Fibroblast of villous mesenchyme (primary cell): ENCODE results near the gene NUCB2. TPM values are rescaled to one million over a fixed set of nuclear protein-coding genes. Genes with fewer than 3 reads are reported as not detected.

Experiments
- DNase-seq: peaks from one replicate; pipeline ENCODE4 v3.0.0-alpha.2; 2010; ENCODE audit warnings: low read depth
- H3K4me3 ChIP-seq: 2 replicates; pipeline ENCODE4 v1.5.1; 2011; ENCODE audit warnings: low read depth, mild to moderate bottlenecking, low read length
- total RNA-seq: library from RNA; depleted of rRNA; stranded (reverse); fragments of >200 nt; gene quantifications from 2 replicates; pipeline ENCODE4 v1.2.3, GENCODE V29; 2012
- TF ChIP-seq, protein P1 (sequence below): IDR thresholded peaks from 2 replicates; pipeline ENCODE4 v1.5.1; 2012; ENCODE audit warnings: low read depth, mild to moderate bottlenecking, low read length; ENCODE audit not compliant: insufficient read depth

NUCB2 gene
- total RNA-seq, 1 donor, result 79.9 TPM

- no peak overlapping the region for H3K4me3 ChIP-seq
- TF ChIP-seq, protein P1, sequence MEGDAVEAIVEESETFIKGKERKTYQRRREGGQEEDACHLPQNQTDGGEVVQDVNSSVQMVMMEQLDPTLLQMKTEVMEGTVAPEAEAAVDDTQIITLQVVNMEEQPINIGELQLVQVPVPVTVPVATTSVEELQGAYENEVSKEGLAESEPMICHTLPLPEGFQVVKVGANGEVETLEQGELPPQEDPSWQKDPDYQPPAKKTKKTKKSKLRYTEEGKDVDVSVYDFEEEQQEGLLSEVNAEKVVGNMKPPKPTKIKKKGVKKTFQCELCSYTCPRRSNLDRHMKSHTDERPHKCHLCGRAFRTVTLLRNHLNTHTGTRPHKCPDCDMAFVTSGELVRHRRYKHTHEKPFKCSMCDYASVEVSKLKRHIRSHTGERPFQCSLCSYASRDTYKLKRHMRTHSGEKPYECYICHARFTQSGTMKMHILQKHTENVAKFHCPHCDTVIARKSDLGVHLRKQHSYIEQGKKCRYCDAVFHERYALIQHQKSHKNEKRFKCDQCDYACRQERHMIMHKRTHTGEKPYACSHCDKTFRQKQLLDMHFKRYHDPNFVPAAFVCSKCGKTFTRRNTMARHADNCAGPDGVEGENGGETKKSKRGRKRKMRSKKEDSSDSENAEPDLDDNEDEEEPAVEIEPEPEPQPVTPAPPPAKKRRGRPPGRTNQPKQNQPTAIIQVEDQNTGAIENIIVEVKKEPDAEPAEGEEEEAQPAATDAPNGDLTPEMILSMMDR, result no peak
- DNase-seq, result no peak
Measured at GRCh38 chr11:17333799-17334586, 57.5 kb downstream of the NUCB2 start.

DNA sequence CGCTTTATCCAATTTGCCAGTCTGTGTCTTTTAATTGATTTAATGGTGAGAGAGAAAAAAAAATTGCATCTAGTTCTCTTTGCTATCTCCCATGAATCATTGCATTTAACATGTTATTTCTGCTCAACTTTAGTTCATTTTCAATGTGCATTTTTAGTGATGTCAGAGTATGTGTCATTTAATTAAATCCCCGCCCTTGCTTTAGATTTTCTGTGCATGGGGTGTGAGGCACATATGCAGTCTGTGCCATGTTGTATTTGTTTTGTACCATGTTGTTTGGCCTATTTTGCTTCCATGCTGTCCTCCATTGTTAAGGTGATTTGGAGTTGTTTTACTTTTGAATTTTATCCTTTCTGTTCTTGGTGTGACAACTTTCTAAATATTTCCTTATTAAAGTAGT, 66.7 kb downstream of the NUCB2 start:
- DNase-seq, result no peak
- no peak overlapping the region for H3K4me3 ChIP-seq
- TF ChIP-seq, protein P1, result no peak

GRCh38 chr11:17343907-17344306, 67.4 kb downstream of the NUCB2 start:
- no peak overlapping the region for H3K4me3 ChIP-seq
- TF ChIP-seq, protein P1, result no peak
- peak; percentile 75 for DNase-seq

DNA sequence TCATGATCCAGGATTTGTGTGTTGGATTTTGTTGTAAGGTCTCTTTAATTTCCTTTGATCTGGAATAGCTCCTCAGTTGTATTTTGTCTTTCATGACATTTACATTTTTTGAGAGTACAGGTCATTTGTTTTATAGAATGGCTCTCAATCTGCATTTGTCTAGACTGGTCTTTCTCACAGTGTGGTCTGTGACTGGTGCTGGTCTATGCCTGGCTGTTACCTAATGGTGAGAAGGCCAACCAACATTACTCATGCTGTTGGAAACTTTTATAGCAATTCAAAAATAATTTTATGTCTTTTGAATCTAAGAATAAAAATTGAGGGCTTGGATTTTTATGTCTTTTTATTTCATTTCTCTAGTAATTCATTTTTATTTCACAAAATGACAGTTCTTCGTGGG, 71.1 kb downstream of the NUCB2 start:
- no peak overlapping the region for H3K4me3 ChIP-seq
- TF ChIP-seq, protein P1, result no peak
- no peak for DNase-seq

- DNase-seq, result no peak
- TF ChIP-seq, protein P1, result no peak
- H3K4me3 ChIP-seq, result no peak overlapping the region
Measured at GRCh38 chr11:17350455-17351171, 74.1 kb downstream of the NUCB2 start.

GRCh38 chr11:17351172-17351509, 74.6 kb downstream of the NUCB2 start:
- TF ChIP-seq, protein P1, result peak; percentile 8
- no peak for DNase-seq
- H3K4me3 ChIP-seq, result peak overlapping the region; percentile 72
